Measurements from ENCODE around the gene TTC12. TPM values are rescaled to one million over a fixed set of nuclear protein-coding genes. Genes with fewer than 3 reads are reported as not detected.

The TTC12 gene
- total and polyA plus RNA-seq, 2 donors (not counting 1 experiment from before 2014, with no cell fraction given): 9.9 to 11.9 TPM

- Histone ChIP-seq H3K9me3 (ENCODE audit: control insufficient read depth, insufficient read depth, low read depth, low read length) (no peaks in the 10 kb centered on the region), H3K4me3 (replicated peaks in 1 of 4; ENCODE audit: control extremely low read depth in 1 of 4, insufficient read depth in 1 of 4, low read depth in 3 of 4, low read length in 4 of 4) (no peak overlapping the region), H2AFZ (ENCODE audit: low read length) (no peak overlapping the region), H3K36me3 (ENCODE audit: control insufficient read depth, insufficient read depth, low read length) (no peaks in the 10 kb centered on the region), H3K4me1 (ENCODE audit: control insufficient read depth, extremely low read depth, insufficient read depth, low read length) (no peaks in the 10 kb centered on the region), H3K27me3 (ENCODE audit: control insufficient read depth, insufficient read depth, low read length) (no peaks in the 10 kb centered on the region), H3K27ac (ENCODE audit: insufficient read depth, low read length) (no peak overlapping the region), H4K20me1 (ENCODE audit: control insufficient read depth, extremely low read depth, insufficient read depth, low read length) (no peaks in the 10 kb centered on the region), H3K79me2 (ENCODE audit: control insufficient read depth, insufficient read depth, low read length) (no peaks in the 10 kb centered on the region), H3K4me2 (ENCODE audit: extremely low read depth, insufficient read depth, low read length) (no peak overlapping the region), H3K9ac (ENCODE audit: insufficient read depth, low read length) (no peak overlapping the region)
- TF ChIP-seq CTCF (conservative IDR thresholded peaks at IDR 0.05 in 1 of 2, IDR thresholded peaks at IDR 0.05 in 1 of 2; ENCODE audit: low read depth in 1 of 2, low read length in 2 of 2) (no peak), EZH2 (IDR thresholded peaks at IDR 0.05; ENCODE audit: low read length, missing control alignments) (no peak)
- no peak for DNase-seq (ENCODE audit: low read depth in 2 of 2)
Observed at GRCh38 chr11:113271551-113272245, 42.7 kb upstream of the TTC12 start.

- no peaks in the 10 kb centered on the region for H3K27me3 ChIP-seq (ENCODE audit: control insufficient read depth, insufficient read depth, low read length)
- H3K79me2 ChIP-seq (ENCODE audit: control insufficient read depth, insufficient read depth, low read length): no peaks in the 10 kb centered on the region
- no peaks in the 10 kb centered on the region for H3K9me3 ChIP-seq (ENCODE audit: control insufficient read depth, insufficient read depth, low read depth, low read length)
- H2AFZ ChIP-seq (ENCODE audit: low read length): no peak overlapping the region
- H3K27ac ChIP-seq (ENCODE audit: insufficient read depth, low read length): no peak overlapping the region
- DNase-seq (ENCODE audit: low read depth in 2 of 2): no peak
- no peaks in the 10 kb centered on the region for H4K20me1 ChIP-seq (ENCODE audit: control insufficient read depth, extremely low read depth, insufficient read depth, low read length)
- TF ChIP-seq CTCF (conservative IDR thresholded peaks at IDR 0.05 in 1 of 2, IDR thresholded peaks at IDR 0.05 in 1 of 2; ENCODE audit: low read depth in 1 of 2, low read length in 2 of 2) (no peak), EZH2 (IDR thresholded peaks at IDR 0.05; ENCODE audit: low read length, missing control alignments) (no peak)
- no peak overlapping the region for H3K9ac ChIP-seq (ENCODE audit: insufficient read depth, low read length)
- H3K4me3 ChIP-seq (replicated peaks in 1 of 4; ENCODE audit: control extremely low read depth in 1 of 4, insufficient read depth in 1 of 4, low read depth in 3 of 4, low read length in 4 of 4): no peak overlapping the region
- no peaks in the 10 kb centered on the region for H3K36me3 ChIP-seq (ENCODE audit: control insufficient read depth, insufficient read depth, low read length)
- H3K4me2 ChIP-seq (ENCODE audit: extremely low read depth, insufficient read depth, low read length): no peak overlapping the region
- no peaks in the 10 kb centered on the region for H3K4me1 ChIP-seq (ENCODE audit: control insufficient read depth, extremely low read depth, insufficient read depth, low read length)
Observed at GRCh38 chr11:113272281-113272680, 42.1 kb upstream of the TTC12 start.

- Histone ChIP-seq H3K4me2 (ENCODE audit: extremely low read depth, insufficient read depth, low read length) (no peak overlapping the region), H3K9ac (ENCODE audit: insufficient read depth, low read length) (no peak overlapping the region), H3K36me3 (ENCODE audit: control insufficient read depth, insufficient read depth, low read length) (no peaks in the 10 kb centered on the region), H2AFZ (ENCODE audit: low read length) (no peak overlapping the region), H3K27me3 (ENCODE audit: control insufficient read depth, insufficient read depth, low read length) (no peaks in the 10 kb centered on the region), H4K20me1 (ENCODE audit: control insufficient read depth, extremely low read depth, insufficient read depth, low read length) (no peaks in the 10 kb centered on the region), H3K4me3 (replicated peaks in 1 of 4; ENCODE audit: control extremely low read depth in 1 of 4, insufficient read depth in 1 of 4, low read depth in 3 of 4, low read length in 4 of 4) (no peak overlapping the region), H3K27ac (ENCODE audit: insufficient read depth, low read length) (no peak overlapping the region), H3K79me2 (ENCODE audit: control insufficient read depth, insufficient read depth, low read length) (no peaks in the 10 kb centered on the region), H3K9me3 (ENCODE audit: control insufficient read depth, insufficient read depth, low read depth, low read length) (no peaks in the 10 kb centered on the region), H3K4me1 (ENCODE audit: control insufficient read depth, extremely low read depth, insufficient read depth, low read length) (no peaks in the 10 kb centered on the region)
- TF ChIP-seq CTCF (conservative IDR thresholded peaks at IDR 0.05 in 1 of 2, IDR thresholded peaks at IDR 0.05 in 1 of 2; ENCODE audit: low read depth in 1 of 2, low read length in 2 of 2) (no peak), EZH2 (IDR thresholded peaks at IDR 0.05; ENCODE audit: low read length, missing control alignments) (no peak)
- no peak for DNase-seq (ENCODE audit: low read depth in 2 of 2)
Observed at GRCh38 chr11:113272927-113273615, 41.3 kb upstream of the TTC12 start.
